ENCODE data around the gene TMEM256. TPM values are rescaled to one million over a fixed set of nuclear protein-coding genes. Genes with fewer than 3 reads are reported as not detected.

The TMEM256 gene
- total and polyA plus RNA-seq, 4 donors = 30.0 to 130 (median 97.7) TPM

DNA sequence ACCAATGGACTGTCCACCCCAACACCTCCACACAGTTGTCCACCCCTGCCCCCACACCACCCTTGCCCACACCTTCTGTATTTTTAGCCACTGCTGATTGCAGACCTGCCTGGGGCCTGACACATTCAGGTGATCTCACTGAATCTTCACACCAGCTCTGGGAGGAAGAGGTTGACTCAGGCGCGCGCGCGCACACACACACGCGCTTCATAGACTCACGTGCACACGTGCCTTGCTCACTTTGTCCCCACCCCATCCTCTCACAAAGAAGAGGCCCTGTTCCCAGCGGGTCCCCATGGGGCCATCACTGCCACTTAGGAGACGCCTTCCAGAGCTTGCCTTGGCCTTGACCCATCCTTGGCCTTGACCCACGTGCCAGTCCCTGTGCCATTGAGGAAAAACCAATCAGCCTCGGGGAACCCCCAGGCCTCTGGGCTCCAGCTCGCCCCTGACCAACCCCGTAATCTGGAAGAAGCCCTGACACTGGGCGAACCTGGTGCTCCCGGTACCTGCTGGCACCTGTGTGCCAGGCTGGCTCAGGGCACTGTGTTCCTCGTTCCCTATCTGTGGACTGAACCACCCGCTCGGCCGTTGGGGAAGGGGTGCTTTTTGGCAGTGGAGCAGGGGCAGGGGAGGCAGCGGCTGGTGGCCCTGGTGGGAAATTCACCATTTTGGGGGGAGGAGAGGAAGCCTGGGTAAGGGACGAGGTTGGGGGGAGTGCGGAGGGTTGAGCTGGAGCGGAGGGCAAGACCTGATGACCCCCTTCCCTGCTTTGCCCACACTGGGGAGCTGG is 6.9 kb upstream of the TMEM256 start:
- no peaks in the 10 kb centered on the region for H3K4me1 ChIP-seq (ENCODE audit: control insufficient read depth in 4 of 4, insufficient read depth in 4 of 4, low read length in 3 of 4)
- H3K9ac ChIP-seq (ENCODE audit: low read depth in 1 of 2, low read length in 2 of 2) = no peak overlapping the region
- no peak for TF ChIP-seq JUND (IDR thresholded peaks at IDR 0.05)
- TF ChIP-seq SP1 (IDR thresholded peaks at IDR 0.05) = no peak
- TF ChIP-seq TAF1 (conservative IDR thresholded peaks at IDR 0.05) = no peak
- no peak for TF ChIP-seq MAX (IDR thresholded peaks at IDR 0.05)
- TF ChIP-seq HNF4G (IDR thresholded peaks at IDR 0.05) = no peak
- TF ChIP-seq ZBTB33 (IDR thresholded peaks at IDR 0.05) = no peak
- TF ChIP-seq, protein P1, sequence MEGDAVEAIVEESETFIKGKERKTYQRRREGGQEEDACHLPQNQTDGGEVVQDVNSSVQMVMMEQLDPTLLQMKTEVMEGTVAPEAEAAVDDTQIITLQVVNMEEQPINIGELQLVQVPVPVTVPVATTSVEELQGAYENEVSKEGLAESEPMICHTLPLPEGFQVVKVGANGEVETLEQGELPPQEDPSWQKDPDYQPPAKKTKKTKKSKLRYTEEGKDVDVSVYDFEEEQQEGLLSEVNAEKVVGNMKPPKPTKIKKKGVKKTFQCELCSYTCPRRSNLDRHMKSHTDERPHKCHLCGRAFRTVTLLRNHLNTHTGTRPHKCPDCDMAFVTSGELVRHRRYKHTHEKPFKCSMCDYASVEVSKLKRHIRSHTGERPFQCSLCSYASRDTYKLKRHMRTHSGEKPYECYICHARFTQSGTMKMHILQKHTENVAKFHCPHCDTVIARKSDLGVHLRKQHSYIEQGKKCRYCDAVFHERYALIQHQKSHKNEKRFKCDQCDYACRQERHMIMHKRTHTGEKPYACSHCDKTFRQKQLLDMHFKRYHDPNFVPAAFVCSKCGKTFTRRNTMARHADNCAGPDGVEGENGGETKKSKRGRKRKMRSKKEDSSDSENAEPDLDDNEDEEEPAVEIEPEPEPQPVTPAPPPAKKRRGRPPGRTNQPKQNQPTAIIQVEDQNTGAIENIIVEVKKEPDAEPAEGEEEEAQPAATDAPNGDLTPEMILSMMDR (IDR thresholded peaks at IDR 0.05; ENCODE audit: low read depth, low read length, missing input control) = no peak
- no peak for TF ChIP-seq HNF4A (conservative IDR thresholded peaks at IDR 0.05)
- no peaks in the 10 kb centered on the region for H3K36me3 ChIP-seq (ENCODE audit: control insufficient read depth in 4 of 4, insufficient read depth in 3 of 4, low read depth in 1 of 4, low read length in 3 of 4)
- H3K9me3 ChIP-seq (ENCODE audit: control insufficient read depth in 4 of 4, low read length in 3 of 4) = no peaks in the 10 kb centered on the region
- WGBS = 93% methylated on average over 25 of the region's 25 CpGs
- H3K4me3 ChIP-seq (ENCODE audit: low read depth in 1 of 3, low read length in 3 of 3) = no peak overlapping the region
- DNase-seq (ENCODE audit: low spot score) = no peak
- no peaks in the 10 kb centered on the region for H3K27me3 ChIP-seq (ENCODE audit: control insufficient read depth in 4 of 4, insufficient read depth in 4 of 4, low read length in 3 of 4)
- no peak overlapping the region for H3K27ac ChIP-seq (ENCODE audit: low read depth in 1 of 2, low read length in 2 of 2)

GRCh38 chr17:7409716-7410115 is 5.8 kb upstream of the TMEM256 start:
- Histone ChIP-seq H3K9me3 (ENCODE audit: control insufficient read depth in 4 of 4, low read length in 3 of 4) (no peaks in the 10 kb centered on the region), H3K9ac (ENCODE audit: low read depth in 1 of 2, low read length in 2 of 2) (no peak overlapping the region), H3K4me3 (ENCODE audit: low read depth in 1 of 3, low read length in 3 of 3) (no peak overlapping the region), H3K27me3 (ENCODE audit: control insufficient read depth in 4 of 4, insufficient read depth in 4 of 4, low read length in 3 of 4) (no peaks in the 10 kb centered on the region), H3K4me1 (ENCODE audit: control insufficient read depth in 4 of 4, insufficient read depth in 4 of 4, low read length in 3 of 4) (peaks cover 0 to 4% (median 0%) of the 10 kb centered on the region in 4 donors), H3K36me3 (ENCODE audit: control insufficient read depth in 4 of 4, insufficient read depth in 3 of 4, low read depth in 1 of 4, low read length in 3 of 4) (no peaks in the 10 kb centered on the region), H3K27ac (ENCODE audit: low read depth in 1 of 2, low read length in 2 of 2) (no peak overlapping the region)
- no peak for DNase-seq (ENCODE audit: low spot score)
- no peak for TF ChIP-seq ZBTB33 (IDR thresholded peaks at IDR 0.05)
- no peak for TF ChIP-seq FOXA2 (IDR thresholded peaks at IDR 0.05)
- TF ChIP-seq RXRA (IDR thresholded peaks at IDR 0.05) = no peak
- TF ChIP-seq HNF4A (conservative IDR thresholded peaks at IDR 0.05) = no peak
- WGBS = 96% methylated on average over 6 of the region's 6 CpGs

GRCh38 chr17:7408863-7409262 is 5.0 kb upstream of the TMEM256 start:
- Histone ChIP-seq H3K4me3 (ENCODE audit: low read depth in 1 of 3, low read length in 3 of 3) (no peak overlapping the region), H3K27me3 (ENCODE audit: control insufficient read depth in 4 of 4, insufficient read depth in 4 of 4, low read length in 3 of 4) (no peaks in the 10 kb centered on the region), H3K9me3 (ENCODE audit: control insufficient read depth in 4 of 4, low read length in 3 of 4) (no peaks in the 10 kb centered on the region), H3K27ac (ENCODE audit: low read depth in 1 of 2, low read length in 2 of 2) (no peak overlapping the region), H3K4me1 (ENCODE audit: control insufficient read depth in 4 of 4, insufficient read depth in 4 of 4, low read length in 3 of 4) (peaks cover 0 to 4% (median 0%) of the 10 kb centered on the region in 4 donors), H3K9ac (ENCODE audit: low read depth in 1 of 2, low read length in 2 of 2) (no peak overlapping the region), H3K36me3 (ENCODE audit: control insufficient read depth in 4 of 4, insufficient read depth in 3 of 4, low read depth in 1 of 4, low read length in 3 of 4) (no peaks in the 10 kb centered on the region)
- DNase-seq (ENCODE audit: low spot score) = no peak
- 88% methylated on average over 6 of the region's 6 CpGs for WGBS
- no peak for TF ChIP-seq REST (IDR thresholded peaks at IDR 0.05)
- no peak for TF ChIP-seq TAF1 (conservative IDR thresholded peaks at IDR 0.05)
- no peak for TF ChIP-seq EGR1 (IDR thresholded peaks at IDR 0.05; ENCODE audit: low read depth in 2 of 2)
- TF ChIP-seq SP1 (IDR thresholded peaks at IDR 0.05) = no peak
- TF ChIP-seq, protein P1 (IDR thresholded peaks at IDR 0.05; ENCODE audit: low read depth, low read length, missing input control) = no peak
- no peak for TF ChIP-seq JUND (IDR thresholded peaks at IDR 0.05)
- no peak for TF ChIP-seq RXRA (IDR thresholded peaks at IDR 0.05)
- TF ChIP-seq HNF4G (IDR thresholded peaks at IDR 0.05) = no peak
